Non-pigmented ciliary epithelial cell (primary cell): ENCODE measurements around the gene RBP7.

Experiments
- DNase-seq: peaks from one replicate; pipeline ENCODE4 v3.0.0-alpha.2; 2010; ENCODE audit warnings: low read depth

RBP7 gene

GRCh38 chr1:10031461-10031860 is 34.4 kb downstream of the RBP7 start:
- peak; percentile 62 for DNase-seq

- peak; percentile 80 for DNase-seq
Observed at GRCh38 chr1:10032590-10033358, 35.7 kb downstream of the RBP7 start, which contains the start of gene UBE4B. TSS of gene UBE4B (plus strand) at chr1:10032958. CDS start at chr1:10033671, 713 bp downstream.

- no peak for DNase-seq
Observed at GRCh38 chr1:10033359-10033845, 36.4 kb downstream of the RBP7 start.

- no peak for DNase-seq
Observed at GRCh38 chr1:10042746-10043145, 45.7 kb downstream of the RBP7 start.

GRCh38 chr1:10045480-10046355 is 48.7 kb downstream of the RBP7 start:
- no peak for DNase-seq

GRCh38 chr1:10046356-10047085 is 49.5 kb downstream of the RBP7 start:
- no peak for DNase-seq

GRCh38 chr1:10048601-10049000 is 51.6 kb downstream of the RBP7 start:
- DNase-seq: no peak

- DNase-seq: no peak
Observed at GRCh38 chr1:10050611-10051010, 53.6 kb downstream of the RBP7 start.

GRCh38 chr1:10051656-10052055 is 54.6 kb downstream of the RBP7 start:
- no peak for DNase-seq

- no peak for DNase-seq
Observed at GRCh38 chr1:10052347-10052746, 55.3 kb downstream of the RBP7 start.

- no peak for DNase-seq
Observed at GRCh38 chr1:10054465-10054864, 57.4 kb downstream of the RBP7 start.

- DNase-seq: no peak
Observed at GRCh38 chr1:10056599-10056987, 59.6 kb downstream of the RBP7 start.

- DNase-seq: no peak
Observed at GRCh38 chr1:10057343-10057742, 60.3 kb downstream of the RBP7 start.

- no peak for DNase-seq
Observed at GRCh38 chr1:10057796-10058195, 60.8 kb downstream of the RBP7 start.

- DNase-seq: no peak
Observed at GRCh38 chr1:10059342-10059718, 62.3 kb downstream of the RBP7 start.

- DNase-seq: no peak
Observed at GRCh38 chr1:10060311-10061100, 63.5 kb downstream of the RBP7 start.

- no peak for DNase-seq
Observed at GRCh38 chr1:10061276-10061675, 64.2 kb downstream of the RBP7 start.

GRCh38 chr1:10063878-10064277 is 66.8 kb downstream of the RBP7 start:
- DNase-seq: no peak

- no peak for DNase-seq
Observed at GRCh38 chr1:10064416-10065343, 67.7 kb downstream of the RBP7 start.

- DNase-seq: no peak
Observed at GRCh38 chr1:10065344-10065685, 68.3 kb downstream of the RBP7 start.
